ENCODE results near the gene IL3RA.

The IL3RA gene

DNA sequence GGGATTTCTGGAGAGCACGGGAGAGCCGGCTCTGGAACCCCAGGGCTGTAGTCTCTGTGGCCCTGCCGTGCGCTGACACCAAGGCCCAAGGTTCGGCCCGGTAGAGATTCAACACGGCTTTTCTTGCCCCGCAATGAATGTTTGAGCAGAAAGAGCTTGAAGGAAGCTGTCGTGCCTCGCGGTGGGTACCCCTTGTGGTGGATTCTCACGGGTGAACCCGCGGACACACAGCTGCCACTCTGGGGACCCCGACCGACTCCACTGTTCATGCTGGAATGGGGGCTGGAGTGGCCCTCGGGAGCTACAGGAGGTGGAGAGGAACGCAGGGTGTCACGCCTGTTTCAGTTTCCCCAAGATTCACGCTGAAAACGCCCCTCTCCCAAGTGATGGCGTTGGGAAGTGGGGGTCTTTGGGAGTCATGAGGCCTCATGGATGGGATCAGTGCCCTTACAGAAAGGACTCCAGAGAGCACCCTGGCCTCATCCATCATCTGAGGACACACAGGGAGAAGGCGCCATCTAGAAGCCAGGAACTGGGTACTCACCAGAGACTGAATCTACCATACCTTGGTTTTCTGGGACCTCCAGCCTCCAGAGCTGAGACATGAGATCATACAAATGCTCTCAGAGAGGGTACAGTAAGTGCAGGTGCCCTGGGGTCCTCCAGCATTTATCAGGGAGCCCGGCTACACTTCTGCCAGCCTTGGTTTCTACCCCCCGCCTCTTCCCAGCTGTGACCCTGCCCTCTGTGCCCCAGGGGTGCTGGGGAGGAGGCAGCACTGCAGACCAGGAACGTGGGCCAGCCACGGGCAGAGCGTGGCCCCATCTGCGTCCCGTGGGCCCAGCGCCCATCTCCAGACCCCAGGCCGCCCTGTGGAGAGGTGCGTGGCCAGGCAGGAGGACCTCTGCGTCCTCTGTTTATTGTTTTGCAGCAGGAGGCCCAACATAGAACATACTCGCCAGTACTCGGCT lies 49.0 kb downstream of the IL3RA start:
- Mint-ChIP-seq H3K36me3 (ENCODE audit: low read depth) (peaks cover 45% of the 10 kb centered on the region), H3K27me3 (ENCODE audit: low read depth) (no peaks in the 10 kb centered on the region), H3K27ac (no peak overlapping the region), H3K9me3 (no peaks in the 10 kb centered on the region), H3K4me3 (no peak overlapping the region), H3K4me1 (ENCODE audit: low read depth) (peaks cover 6% of the 10 kb centered on the region)

DNA sequence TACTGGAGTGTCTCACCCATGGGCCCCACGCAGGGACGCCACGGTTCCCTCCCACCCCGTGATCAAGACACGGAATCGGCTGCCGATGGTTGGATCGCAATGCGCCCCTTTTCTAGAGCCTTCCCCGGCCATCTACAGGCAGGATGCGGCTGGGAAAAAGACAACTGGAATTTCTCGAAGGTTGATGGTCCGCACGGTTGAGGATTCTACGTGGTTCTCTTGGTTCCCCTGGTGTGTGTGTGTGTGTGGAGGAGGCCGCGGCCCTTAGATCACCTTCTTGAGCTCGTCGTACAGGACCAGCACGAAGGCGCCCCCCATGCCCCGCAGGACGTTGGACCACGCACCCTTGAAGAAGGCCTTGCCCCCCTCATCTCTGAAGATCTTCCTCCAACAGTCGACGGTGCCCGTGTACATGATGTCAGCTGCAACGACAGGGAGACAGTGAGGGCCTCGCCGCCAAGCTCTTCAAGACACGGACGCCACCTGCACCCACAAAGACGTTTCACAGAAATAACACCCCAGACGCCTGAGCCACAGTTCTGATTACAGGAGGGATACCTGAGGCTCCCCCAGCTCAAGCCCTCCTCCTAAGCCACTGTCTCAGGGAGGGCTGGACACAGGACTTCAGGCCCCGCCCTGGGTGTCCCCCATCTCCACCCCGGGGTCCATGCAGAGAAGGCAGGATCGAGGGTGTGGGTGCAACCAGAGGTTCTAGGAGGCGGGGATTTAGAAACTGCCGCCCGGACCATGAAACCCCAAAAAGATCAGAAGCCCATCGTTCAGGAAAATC lies 49.9 kb downstream of the IL3RA start:
- no peak overlapping the region for H3K27ac Mint-ChIP-seq

DNA sequence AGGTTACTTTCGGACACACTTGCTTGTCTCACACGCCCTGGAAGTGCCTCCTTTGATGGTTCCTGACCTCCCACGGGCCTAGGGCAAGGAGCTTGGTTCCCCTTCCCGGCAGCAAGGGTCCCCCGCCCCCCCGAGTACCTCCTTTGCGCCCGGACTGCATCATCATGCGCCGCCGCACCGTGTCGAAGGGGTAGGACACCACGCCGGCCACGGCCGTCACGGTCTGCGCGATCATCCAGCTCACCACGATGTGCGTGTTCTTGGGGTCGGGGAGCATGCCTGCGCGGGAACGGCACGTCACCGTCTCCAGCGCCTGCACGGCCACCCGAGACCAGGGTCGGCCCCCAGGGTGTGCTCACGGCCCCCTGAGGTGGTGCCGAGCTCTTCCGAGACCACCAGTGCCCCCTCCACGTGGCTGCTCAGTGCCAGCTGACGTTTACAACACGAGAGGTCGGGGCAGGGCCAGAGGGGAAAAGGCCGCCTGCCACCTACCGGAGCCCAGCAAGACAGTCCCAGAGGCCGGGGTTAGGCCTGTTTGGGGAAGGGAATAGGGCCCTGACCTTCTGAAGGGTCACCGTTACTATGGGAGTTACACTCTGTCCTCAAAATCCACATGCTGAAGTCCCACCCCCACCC lies 50.7 kb downstream of the IL3RA start:
- Mint-ChIP-seq H3K36me3 (ENCODE audit: low read depth) (peaks cover 51% of the 10 kb centered on the region), H3K27ac (no peak overlapping the region), H3K9me3 (no peaks in the 10 kb centered on the region), H3K4me3 (peak overlapping the region; percentile 33), H3K4me1 (ENCODE audit: low read depth) (peaks cover 10% of the 10 kb centered on the region), H3K27me3 (ENCODE audit: low read depth) (no peaks in the 10 kb centered on the region)

More for the DNA sequence above, 49.9 kb downstream of the IL3RA start:
- peaks cover 51% of the 10 kb centered on the region for H3K36me3 Mint-ChIP-seq (ENCODE audit: low read depth)
- peaks cover 10% of the 10 kb centered on the region for H3K4me1 Mint-ChIP-seq (ENCODE audit: low read depth)
- no peaks in the 10 kb centered on the region for H3K27me3 Mint-ChIP-seq (ENCODE audit: low read depth)
- H3K9me3 Mint-ChIP-seq = no peaks in the 10 kb centered on the region
- H3K4me3 Mint-ChIP-seq = no peak overlapping the region

DNA sequence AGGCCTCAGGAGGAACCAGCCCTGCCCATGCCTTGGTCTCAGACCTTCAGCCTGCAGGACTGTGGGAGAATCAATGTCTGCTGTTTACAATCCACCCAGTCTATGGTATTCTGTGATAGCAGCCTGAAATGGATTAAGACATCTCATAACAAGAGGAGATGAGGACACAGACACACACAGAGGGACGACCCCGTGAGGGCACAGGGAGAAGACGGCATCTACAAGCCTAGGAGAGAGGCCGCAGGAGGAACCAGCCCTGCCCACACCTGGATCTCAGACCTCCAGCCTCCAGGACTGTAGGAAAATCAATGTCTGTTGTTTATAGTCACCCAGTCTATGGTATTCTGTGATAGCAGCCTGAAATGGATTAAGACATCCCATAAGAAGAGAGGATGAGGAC lies 52.1 kb downstream of the IL3RA start:
- H3K4me3 Mint-ChIP-seq = peak overlapping the region; percentile 33
- no peaks in the 10 kb centered on the region for H3K9me3 Mint-ChIP-seq
- peaks cover 13% of the 10 kb centered on the region for H3K4me1 Mint-ChIP-seq (ENCODE audit: low read depth)
- H3K27me3 Mint-ChIP-seq (ENCODE audit: low read depth) = no peaks in the 10 kb centered on the region
- peak overlapping the region; percentile 45 for H3K27ac Mint-ChIP-seq
- peaks cover 50% of the 10 kb centered on the region for H3K36me3 Mint-ChIP-seq (ENCODE audit: low read depth)

DNA sequence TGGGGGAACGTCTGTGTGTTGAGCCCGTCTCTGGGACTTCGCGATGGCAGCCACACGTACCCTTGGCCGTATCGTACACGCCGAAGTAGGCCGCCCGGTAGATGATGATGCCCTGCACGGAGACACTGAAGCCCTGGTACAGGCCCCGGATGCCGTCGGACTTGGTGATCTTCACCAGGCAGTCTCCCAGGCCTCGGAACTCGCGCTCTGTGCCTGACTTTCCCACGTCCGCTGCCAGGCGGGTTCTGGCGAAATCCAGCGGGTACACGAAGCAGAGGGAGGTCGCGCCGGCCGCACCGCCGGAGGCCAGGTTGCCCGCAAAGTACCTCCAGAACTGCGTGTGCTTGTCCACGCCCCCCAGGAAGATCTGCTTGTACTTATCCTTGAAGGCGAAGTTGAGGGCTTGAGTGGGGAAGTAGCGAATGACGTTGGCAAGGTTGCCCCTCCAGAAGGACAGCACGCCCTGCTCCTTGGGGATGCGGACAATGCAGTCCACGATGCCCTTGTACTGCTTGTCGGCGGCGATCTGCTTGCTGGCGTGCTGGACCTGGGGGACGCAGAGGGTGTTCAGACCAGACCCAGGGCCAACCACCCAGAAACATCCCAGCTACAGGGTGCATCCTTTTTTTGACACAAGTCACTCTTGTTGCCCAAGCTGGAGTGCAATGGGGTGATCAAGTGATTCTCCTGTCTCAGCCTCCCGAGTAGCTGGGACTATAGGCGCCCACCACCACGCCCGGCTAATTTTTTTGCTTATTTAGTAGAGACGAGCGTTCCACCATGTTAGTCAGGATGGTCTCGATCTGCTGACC lies 52.8 kb downstream of the IL3RA start:
- H3K4me1 Mint-ChIP-seq (ENCODE audit: low read depth) = peaks cover 19% of the 10 kb centered on the region
- H3K27ac Mint-ChIP-seq = no peak overlapping the region
- peaks cover 51% of the 10 kb centered on the region for H3K36me3 Mint-ChIP-seq (ENCODE audit: low read depth)
- peak overlapping the region; percentile 21 for H3K4me3 Mint-ChIP-seq
- H3K9me3 Mint-ChIP-seq = no peaks in the 10 kb centered on the region
- no peaks in the 10 kb centered on the region for H3K27me3 Mint-ChIP-seq (ENCODE audit: low read depth)

DNA sequence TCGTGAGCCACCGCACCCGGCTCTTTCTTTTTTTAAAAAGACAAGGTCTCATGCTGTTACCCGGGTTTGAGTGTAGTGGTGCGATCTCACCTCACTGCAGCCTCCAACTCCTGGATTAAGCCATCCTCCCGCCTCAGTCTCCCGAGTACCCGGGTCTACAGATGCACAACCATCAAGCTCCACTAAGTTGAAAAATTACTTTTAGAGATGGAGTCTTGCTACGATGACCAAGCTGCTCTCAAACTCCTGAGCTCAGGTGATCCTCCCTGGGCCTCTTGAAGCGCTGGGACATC lies 53.4 kb downstream of the IL3RA start:
- Mint-ChIP-seq H3K4me1 (ENCODE audit: low read depth) (peaks cover 24% of the 10 kb centered on the region), H3K4me3 (no peak overlapping the region), H3K9me3 (no peaks in the 10 kb centered on the region), H3K27ac (no peak overlapping the region), H3K27me3 (ENCODE audit: low read depth) (no peaks in the 10 kb centered on the region), H3K36me3 (ENCODE audit: low read depth) (peaks cover 47% of the 10 kb centered on the region)

DNA sequence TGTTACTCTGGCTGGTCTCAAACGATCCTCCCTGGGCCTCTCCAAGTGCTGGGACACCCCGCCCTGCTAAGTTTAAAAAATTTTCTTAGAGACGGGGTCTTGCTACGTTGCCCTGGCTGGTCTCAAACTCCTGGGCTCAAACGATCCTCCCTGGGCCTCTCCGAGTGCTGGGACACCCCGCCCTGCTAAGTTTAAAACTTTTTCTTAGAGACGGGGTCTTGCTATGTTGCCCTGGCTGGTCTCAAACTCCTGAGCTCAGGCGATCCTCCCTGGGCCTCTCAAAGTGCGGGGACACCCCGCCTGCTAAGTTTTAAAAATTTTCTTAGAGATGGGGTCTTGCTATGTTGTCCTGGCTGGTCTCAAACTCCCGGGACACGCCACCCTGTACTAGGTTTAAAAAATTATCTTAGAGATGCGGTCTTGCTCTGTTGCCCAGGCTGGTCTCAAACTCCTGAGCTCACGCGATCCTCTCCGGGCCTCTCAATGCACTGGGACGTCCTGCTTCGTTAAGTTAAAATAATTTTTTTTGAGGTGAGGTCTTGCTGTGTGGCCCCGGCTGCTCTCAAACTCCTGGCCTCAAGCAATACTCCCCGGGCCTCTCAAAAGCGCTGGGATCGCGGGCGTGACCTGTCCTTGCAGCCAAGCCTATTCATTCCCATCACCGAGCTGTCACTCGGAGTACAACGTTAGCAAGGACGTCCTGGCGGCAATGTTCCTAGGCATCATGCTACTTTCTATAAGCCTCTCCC lies 54.2 kb downstream of the IL3RA start:
- no peaks in the 10 kb centered on the region for H3K27me3 Mint-ChIP-seq (ENCODE audit: low read depth)
- H3K27ac Mint-ChIP-seq = peak overlapping the region; percentile 71
- no peaks in the 10 kb centered on the region for H3K9me3 Mint-ChIP-seq
- peaks cover 48% of the 10 kb centered on the region for H3K36me3 Mint-ChIP-seq (ENCODE audit: low read depth)
- H3K4me1 Mint-ChIP-seq (ENCODE audit: low read depth) = peaks cover 30% of the 10 kb centered on the region
- peak overlapping the region; percentile 91 for H3K4me3 Mint-ChIP-seq

DNA sequence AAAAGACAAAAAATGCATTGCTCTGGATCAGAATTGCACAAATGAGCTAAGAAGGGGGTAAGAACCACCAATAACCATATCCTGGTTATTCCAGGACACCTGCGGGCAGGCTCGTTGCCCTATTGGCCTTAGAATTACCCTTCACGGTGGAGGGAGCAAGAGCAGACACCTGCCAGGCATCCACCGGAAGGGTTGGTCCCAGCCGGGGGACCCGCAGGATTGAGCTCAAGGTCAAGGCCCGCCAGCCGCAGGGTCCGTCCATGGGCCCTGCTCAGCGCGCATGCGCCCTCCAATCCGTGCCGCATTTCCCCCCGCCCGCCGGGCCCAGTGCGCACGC lies 54.8 kb downstream of the IL3RA start:
- peaks cover 52% of the 10 kb centered on the region for H3K36me3 Mint-ChIP-seq (ENCODE audit: low read depth)
- H3K27me3 Mint-ChIP-seq (ENCODE audit: low read depth) = no peaks in the 10 kb centered on the region
- H3K27ac Mint-ChIP-seq = peak overlapping the region; percentile 71
- peaks cover 33% of the 10 kb centered on the region for H3K4me1 Mint-ChIP-seq (ENCODE audit: low read depth)
- no peaks in the 10 kb centered on the region for H3K9me3 Mint-ChIP-seq
- peak overlapping the region; percentile 91 for H3K4me3 Mint-ChIP-seq

DNA sequence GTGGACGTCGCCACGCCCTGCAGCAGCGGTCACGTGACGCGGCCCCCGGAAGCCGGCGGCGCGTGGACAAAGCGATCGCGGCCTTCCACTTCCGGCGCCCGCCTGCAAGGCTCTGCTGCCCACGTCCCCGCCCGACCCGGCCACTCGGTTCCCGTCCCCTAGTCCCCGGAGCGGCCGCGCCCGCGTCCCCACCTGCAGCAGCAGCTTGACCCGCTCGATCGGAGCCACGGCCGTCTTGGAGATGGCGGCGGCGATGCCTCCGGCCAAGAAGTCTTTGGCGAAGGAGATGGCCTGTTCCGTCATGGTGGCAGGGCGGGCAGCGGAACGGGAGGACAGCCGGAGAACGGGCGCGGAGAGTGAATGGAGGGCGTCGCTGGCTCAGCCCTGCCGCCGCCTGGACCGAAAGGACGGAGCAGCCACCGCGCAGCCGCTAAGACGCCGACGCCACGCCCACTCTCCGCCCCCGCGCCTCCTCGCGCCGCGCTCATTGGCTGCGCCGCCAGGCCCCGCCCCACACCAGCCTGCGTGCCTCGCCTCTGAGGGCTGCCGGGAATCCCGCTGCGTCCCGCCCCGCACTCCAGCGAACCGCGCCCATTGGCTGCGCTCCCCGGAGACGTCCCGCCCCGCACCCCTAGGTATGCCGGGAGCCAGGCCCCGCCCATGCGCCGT lies 55.3 kb downstream of the IL3RA start, which contains the start of gene SLC25A6:
TSS of gene SLC25A6 (minus strand) at position 407 of the 669 bp plus-strand sequence. CDS start at position 303, 104 bp downstream.
- Mint-ChIP-seq H3K4me1 (ENCODE audit: low read depth) (peaks cover 33% of the 10 kb centered on the region), H3K27ac (peak within 1 kb of the TSS; percentile 95), H3K36me3 (ENCODE audit: low read depth) (peaks cover 47% of the 10 kb centered on the region), H3K9me3 (no peaks in the 10 kb centered on the region), H3K27me3 (ENCODE audit: low read depth) (no peaks in the 10 kb centered on the region), H3K4me3 (peak within 1 kb of the TSS; percentile 95)

DNA sequence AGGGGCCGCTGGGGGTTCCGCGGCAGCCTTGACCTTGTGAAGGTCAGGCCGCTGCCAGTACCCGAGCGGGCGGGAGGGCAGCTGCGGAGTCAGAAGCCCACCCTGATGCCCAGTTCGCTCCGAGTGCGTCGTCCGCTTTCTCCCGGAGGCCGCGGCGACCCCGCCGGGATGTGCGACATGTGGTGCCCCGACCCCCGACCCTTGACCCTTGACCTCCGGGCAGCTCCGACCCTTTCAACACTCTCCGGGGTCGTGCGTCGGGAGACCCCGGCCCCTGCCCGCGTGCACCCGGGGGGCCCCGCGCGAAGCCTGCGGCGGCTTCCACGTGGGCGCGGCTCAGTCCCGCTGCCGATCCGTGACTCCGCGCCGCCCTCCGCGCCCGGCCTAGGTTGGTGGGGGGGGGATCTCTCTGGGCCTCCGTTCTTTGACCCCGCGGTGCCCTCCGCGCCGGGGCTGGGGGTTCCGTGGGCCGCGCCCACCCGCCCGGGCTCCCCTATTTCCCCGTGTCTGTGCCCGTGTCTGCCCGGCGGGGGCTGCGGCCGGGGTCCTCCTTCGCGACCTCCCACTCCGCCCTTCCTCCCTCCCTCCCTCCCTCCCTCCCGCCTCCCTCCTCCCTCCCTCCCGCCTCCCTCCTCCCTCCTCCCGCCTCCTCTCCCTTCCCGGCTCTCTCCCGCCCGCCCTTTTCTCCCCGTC lies 55.9 kb downstream of the IL3RA start:
- peak overlapping the region; percentile 95 for H3K4me3 Mint-ChIP-seq
- H3K36me3 Mint-ChIP-seq (ENCODE audit: low read depth) = peaks cover 45% of the 10 kb centered on the region
- H3K4me1 Mint-ChIP-seq (ENCODE audit: low read depth) = peaks cover 33% of the 10 kb centered on the region
- no peaks in the 10 kb centered on the region for H3K27me3 Mint-ChIP-seq (ENCODE audit: low read depth)
- H3K27ac Mint-ChIP-seq = peak overlapping the region; percentile 95
- H3K9me3 Mint-ChIP-seq = no peaks in the 10 kb centered on the region

DNA sequence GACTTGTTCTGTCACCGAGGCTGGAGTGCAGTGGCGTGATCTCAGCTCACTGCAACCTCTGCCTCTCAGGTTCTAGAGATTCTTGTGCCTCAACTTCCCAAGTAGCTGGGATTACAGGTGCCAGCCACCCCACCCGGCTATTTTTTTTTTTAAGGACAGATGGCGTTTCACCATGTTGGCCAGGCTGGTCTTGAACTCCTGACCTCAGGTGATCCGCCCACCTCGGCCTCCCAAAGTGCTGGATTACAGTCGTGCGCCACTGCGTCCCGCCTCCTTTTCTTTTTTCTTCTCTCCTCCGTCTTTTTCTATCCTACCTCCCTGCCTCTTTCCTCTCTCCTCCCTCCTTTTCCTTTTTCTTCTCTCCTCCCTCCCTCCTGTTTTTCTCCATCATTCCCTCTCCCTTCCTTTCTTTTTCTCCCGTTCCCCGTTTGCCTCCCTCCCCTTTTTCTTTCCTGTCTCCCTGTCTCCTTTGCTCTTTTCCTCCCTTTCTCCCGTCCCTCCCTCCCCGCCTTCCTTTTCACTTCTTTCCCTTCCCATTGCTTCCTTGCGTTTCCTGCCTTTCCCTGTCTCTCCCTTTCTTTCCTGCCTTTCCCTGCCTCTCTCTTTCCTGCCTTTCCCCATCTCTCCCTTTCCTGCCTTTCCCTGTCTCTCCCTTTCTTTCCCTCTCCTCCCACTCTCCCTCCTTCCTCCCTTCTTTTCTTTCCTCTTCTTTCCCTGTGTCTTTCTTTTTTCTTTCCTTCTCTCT lies 57.5 kb downstream of the IL3RA start:
- Mint-ChIP-seq H3K27ac (peak overlapping the region; percentile 95), H3K4me3 (peak overlapping the region; percentile 95), H3K36me3 (ENCODE audit: low read depth) (peaks cover 31% of the 10 kb centered on the region), H3K9me3 (no peaks in the 10 kb centered on the region), H3K4me1 (ENCODE audit: low read depth) (peaks cover 26% of the 10 kb centered on the region), H3K27me3 (ENCODE audit: low read depth) (no peaks in the 10 kb centered on the region)
